Bronchial epithelial cell (primary cell): ENCODE data around the gene HEXIM1. TPM values are rescaled to one million over a fixed set of nuclear protein-coding genes. Genes with fewer than 3 reads are reported as not detected.

Source experiments
- DNase-seq: peaks from one replicate; pipeline ENCODE4 v3.0.0-alpha.2; 2010; ENCODE audit warnings: low read depth
- FAIRE-seq: peaks from 2 replicates; lab custom pipeline; 2011; peaks lifted over from hg19 to GRCh38; lab: Jason Lieb, UNC
- H3K27me3 ChIP-seq: 2 replicates; pipeline ENCODE4 v1.5.1; 2011; ENCODE audit warnings: low read length; ENCODE audit not compliant: control insufficient read depth, insufficient read depth
- H3K36me3 ChIP-seq: 2 replicates; pipeline ENCODE4 v1.5.1; 2011; ENCODE audit warnings: low read length; ENCODE audit not compliant: control insufficient read depth, insufficient read depth
- H3K4me3 ChIP-seq: 2 replicates; pipeline ENCODE4 v1.5.1; 2011; ENCODE audit warnings: mild to moderate bottlenecking, low read depth, low read length, control low read depth
- total RNA-seq: library from RNA; depleted of rRNA; stranded (reverse); fragments of >200 nt; gene quantifications from 2 replicates; pipeline ENCODE4 v1.2.1, GENCODE V29; 2014
- TF ChIP-seq, protein P1 (sequence below): IDR thresholded peaks from 2 replicates; pipeline ENCODE4 v1.5.1; 2011; ENCODE audit warnings: mild to moderate bottlenecking, moderate library complexity, low read length, control low read depth, inconsistent platforms; ENCODE audit not compliant: insufficient read depth, severe bottlenecking

The HEXIM1 gene
- total RNA-seq, 1 donor from 2014 or later, result 7.1 TPM

DNA sequence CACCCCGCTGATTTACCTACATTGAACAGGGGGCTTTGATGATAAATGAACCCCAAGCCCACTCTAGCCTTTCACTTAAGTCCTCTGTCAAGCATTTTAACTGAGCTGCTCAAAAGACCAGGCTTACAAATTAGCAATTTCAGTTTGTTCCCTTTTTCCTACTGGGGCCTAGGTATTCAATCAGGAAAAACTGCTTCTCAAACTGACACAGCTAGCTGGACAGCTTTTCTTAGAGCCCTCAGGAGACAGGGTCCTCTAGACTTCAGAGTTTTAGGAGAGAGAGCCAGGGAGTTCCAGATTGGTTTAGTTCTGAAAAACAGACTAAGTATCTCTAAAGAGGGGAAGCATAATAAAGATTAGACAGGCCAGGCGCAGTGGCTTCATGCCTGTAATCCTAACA, 7.2 kb downstream of the HEXIM1 start:
- TF ChIP-seq, protein P1, sequence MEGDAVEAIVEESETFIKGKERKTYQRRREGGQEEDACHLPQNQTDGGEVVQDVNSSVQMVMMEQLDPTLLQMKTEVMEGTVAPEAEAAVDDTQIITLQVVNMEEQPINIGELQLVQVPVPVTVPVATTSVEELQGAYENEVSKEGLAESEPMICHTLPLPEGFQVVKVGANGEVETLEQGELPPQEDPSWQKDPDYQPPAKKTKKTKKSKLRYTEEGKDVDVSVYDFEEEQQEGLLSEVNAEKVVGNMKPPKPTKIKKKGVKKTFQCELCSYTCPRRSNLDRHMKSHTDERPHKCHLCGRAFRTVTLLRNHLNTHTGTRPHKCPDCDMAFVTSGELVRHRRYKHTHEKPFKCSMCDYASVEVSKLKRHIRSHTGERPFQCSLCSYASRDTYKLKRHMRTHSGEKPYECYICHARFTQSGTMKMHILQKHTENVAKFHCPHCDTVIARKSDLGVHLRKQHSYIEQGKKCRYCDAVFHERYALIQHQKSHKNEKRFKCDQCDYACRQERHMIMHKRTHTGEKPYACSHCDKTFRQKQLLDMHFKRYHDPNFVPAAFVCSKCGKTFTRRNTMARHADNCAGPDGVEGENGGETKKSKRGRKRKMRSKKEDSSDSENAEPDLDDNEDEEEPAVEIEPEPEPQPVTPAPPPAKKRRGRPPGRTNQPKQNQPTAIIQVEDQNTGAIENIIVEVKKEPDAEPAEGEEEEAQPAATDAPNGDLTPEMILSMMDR, result no peak
- Histone ChIP-seq H3K27me3 (no peaks in the 10 kb centered on the region), H3K36me3 (no peaks in the 10 kb centered on the region), H3K4me3 (no peak overlapping the region)
- DNase-seq (no peak), FAIRE-seq (no peak)

DNA sequence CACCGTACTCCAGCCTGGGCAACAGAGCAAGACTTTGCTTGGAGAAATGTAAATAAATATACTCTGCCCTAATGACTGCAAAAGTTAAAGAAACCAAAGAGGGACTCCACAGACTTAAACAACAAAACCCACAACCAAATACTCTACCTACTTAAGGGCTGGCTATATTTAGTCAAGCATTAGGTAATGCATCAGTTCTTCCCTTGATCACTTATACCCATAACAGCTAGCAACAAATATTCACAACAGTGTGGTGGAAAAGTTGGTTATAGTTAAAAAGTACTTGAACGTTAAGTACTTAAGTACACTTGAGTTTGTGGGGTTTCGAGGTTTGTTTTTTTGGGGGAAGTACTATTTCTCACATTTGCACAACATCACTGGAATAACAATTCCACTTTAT, 8.0 kb downstream of the HEXIM1 start:
- DNase-seq, result no peak
- no peaks in the 10 kb centered on the region for H3K27me3 ChIP-seq
- H3K36me3 ChIP-seq, result no peaks in the 10 kb centered on the region
- FAIRE-seq, result no peak
- no peak overlapping the region for H3K4me3 ChIP-seq
- TF ChIP-seq, protein P1, result no peak

DNA sequence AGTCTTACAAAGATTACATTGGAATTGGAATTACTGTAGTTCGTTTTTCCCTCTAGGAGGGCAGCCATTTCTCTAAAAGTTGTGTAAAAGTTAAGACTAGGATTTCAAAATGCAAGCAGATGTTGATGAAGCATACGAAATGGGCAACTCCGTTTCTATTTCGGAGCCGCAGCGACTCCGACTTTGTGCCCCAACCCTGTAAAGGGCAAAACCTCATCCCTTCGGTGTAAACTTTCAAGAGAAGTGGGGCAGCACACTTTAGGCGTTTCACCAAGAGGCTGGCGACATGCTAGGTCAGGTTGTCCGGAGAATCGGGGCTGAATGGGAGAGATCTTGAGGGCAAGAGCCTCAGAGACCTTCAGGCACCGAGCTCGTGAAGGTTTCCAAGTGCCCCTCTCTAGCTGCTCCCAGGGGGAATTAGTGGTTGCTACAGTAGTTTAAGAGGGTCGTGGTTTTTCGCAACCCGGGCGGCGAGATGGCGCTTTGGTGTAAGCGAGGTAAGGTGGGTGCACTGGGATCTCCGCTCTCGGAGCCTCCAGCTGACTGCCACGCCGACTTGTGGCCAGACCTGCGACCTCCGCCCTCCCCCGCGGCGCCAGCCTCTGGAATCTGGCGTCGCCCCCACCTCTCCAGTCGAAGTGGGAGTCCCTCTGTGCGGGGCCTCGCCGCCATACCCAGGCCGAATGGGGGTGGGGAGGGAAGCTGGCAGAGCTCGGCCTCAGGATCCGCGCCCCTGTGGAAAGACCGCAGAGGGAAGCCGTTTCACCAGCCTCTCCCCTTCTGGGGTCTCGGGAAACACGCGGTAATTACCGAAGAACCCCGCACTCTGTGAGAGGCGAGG, 12.4 kb downstream of the HEXIM1 start:
- H3K4me3 ChIP-seq, result peak overlapping the region; percentile 82
- FAIRE-seq, result no peak

DNA sequence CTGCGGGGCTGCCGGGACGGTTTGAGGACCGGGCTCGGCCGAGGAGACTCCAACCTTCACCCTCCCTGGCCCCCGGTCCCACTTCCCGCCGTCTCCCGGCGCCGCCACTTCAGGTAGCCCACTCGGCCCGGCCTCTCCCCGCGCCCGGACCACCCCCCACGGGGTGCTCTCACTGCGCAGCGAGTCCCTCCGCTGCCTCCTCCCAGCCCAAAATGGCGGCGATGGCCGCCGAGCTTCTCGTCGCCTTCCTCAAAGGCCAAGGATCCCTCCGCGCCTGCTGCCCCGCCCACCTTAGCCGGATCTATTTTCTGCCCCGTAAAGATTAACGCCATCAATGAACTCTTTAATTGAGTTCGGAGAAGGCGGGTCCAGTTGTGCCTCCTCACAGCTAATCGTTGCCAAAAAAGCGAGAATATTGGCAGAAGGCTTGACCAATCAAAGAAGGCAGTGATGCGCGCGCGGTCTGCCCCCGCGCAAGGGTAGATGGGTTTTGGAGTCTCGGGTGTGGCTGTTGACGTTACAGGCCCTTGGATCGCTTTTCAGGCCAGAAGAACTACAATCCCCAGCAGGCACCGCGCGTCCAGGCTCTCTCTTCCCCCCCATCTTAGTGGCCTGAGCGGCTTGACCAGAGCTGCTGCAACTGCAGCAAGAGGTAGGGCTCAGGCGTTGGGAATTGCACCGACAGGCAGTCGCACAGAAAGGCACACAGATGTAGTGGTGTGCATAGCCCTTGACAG, 13.2 kb downstream of the HEXIM1 start, which contains the start of gene HEXIM2:
Gene HEXIM2 (plus strand): TSS at position 588 of the 737 bp plus-strand sequence. CDS start 919 bp downstream, outside the sequence.
- TF ChIP-seq, protein P1, result no peak
- Histone ChIP-seq H3K4me3 (peak within 1 kb of the TSS; percentile 82), H3K36me3 (no peaks in the 10 kb centered on the region), H3K27me3 (no peaks in the 10 kb centered on the region)
- no peak for FAIRE-seq
- peak; percentile 98 for DNase-seq

More for the DNA sequence above, 12.4 kb downstream of the HEXIM1 start:
- DNase-seq, result peak; percentile 29
- TF ChIP-seq, protein P1, result peak; percentile 29
- H3K36me3 ChIP-seq, result no peaks in the 10 kb centered on the region
- H3K27me3 ChIP-seq, result no peaks in the 10 kb centered on the region

DNA sequence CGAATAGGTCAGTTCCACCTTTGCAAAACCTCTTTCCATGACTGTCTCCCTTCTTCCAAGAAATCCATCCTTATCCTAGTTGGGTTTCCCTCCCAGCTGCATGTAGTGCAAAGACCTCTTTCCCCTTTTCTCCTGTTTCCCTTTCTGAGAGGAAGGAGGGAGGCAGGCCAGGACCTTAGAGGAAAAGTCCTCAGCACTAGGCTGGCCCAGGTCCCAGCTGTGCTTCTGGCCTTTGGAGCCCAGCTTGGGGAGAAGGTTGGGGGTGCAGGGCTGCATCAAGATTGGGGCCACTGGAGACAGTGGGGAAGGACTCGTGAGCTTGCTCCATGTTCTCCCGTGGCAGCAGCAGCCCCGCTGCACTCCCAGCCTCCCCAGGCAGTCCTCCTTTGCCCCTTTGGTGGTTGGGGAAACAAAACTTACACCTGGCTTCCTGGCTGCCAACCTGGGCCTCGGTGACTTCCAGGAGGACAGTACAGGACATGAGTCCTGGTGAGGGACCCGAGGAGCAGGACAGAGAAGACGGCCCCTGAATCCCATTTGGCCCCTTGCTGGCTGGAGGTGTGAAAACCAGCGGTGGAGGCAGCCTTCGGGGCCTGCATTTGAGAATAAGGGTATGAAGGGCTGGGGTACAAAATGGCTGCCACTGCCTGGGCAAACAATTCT, 13.9 kb downstream of the HEXIM1 start:
- no peaks in the 10 kb centered on the region for H3K27me3 ChIP-seq
- DNase-seq (no peak), FAIRE-seq (no peak)
- peak overlapping the region; percentile 31 for H3K4me3 ChIP-seq
- H3K36me3 ChIP-seq, result no peaks in the 10 kb centered on the region
- TF ChIP-seq, protein P1, result no peak
